Fibroblast of lung (primary cell): Measurements from ENCODE around the gene MSX1. TPM values are rescaled to one million over a fixed set of nuclear protein-coding genes. Genes with fewer than 3 reads are reported as not detected.
A peak's percentile ranks its signal among the peaks of the same experiment; 100 is the strongest.

Source experiments
- DNase-seq, 2 donors: peaks; one replicate each; pipeline versions ENCODE4 v3.0.0 to v3.0.0-alpha.2; 2010; ENCODE audit warnings: low read depth in 2 of 2
- H2AFZ ChIP-seq: 2 replicates; pipeline ENCODE4 v1.5.1; 2012; ENCODE audit warnings: low read length, control low read depth, inconsistent platforms
- H3K27ac ChIP-seq: 2 replicates; pipeline ENCODE4 v1.5.1; 2011; ENCODE audit warnings: low read length, control low read depth; ENCODE audit not compliant: insufficient read depth
- H3K27me3 ChIP-seq: 2 replicates; pipeline ENCODE4 v1.5.1; 2011; ENCODE audit warnings: mild to moderate bottlenecking, low read length; ENCODE audit not compliant: control insufficient read depth, insufficient read depth
- H3K36me3 ChIP-seq: 2 replicates; pipeline ENCODE4 v1.5.1; 2011; ENCODE audit warnings: low read length; ENCODE audit not compliant: control insufficient read depth, insufficient read depth
- H3K4me1 ChIP-seq: 2 replicates; pipeline ENCODE4 v1.5.1; 2011; ENCODE audit warnings: low read length; ENCODE audit not compliant: control insufficient read depth, insufficient read depth; ENCODE audit errors: extremely low read depth
- H3K4me2 ChIP-seq: 2 replicates; pipeline ENCODE4 v1.5.1; 2011; ENCODE audit warnings: low read length, control low read depth; ENCODE audit not compliant: insufficient read depth; ENCODE audit errors: extremely low read depth
- H3K4me3 ChIP-seq, 4 experiments: fragments of 200-600 bp in 1 of 4; sonication (generic) in 1 of 4; replicated peaks in 1 of 4; 2 replicates each; pipeline ENCODE4 v1.5.1; 2011 to 2016; ENCODE audit warnings: low read length in 4 of 4, low read depth in 3 of 4, mild to moderate bottlenecking in 3 of 4, control low read depth in 2 of 4, inconsistent platforms in 1 of 4, mixed read lengths in 1 of 4; ENCODE audit not compliant: insufficient read depth in 1 of 4; ENCODE audit errors: control extremely low read depth in 1 of 4
- H3K79me2 ChIP-seq: 2 replicates; pipeline ENCODE4 v1.5.1; 2012; ENCODE audit warnings: mild to moderate bottlenecking, low read length, inconsistent platforms; ENCODE audit not compliant: control insufficient read depth, insufficient read depth
- H3K9ac ChIP-seq: 2 replicates; pipeline ENCODE4 v1.5.1; 2011; ENCODE audit warnings: mild to moderate bottlenecking, low read length, control low read depth; ENCODE audit not compliant: insufficient read depth
- H3K9me3 ChIP-seq: 2 replicates; pipeline ENCODE4 v1.5.1; 2012; ENCODE audit warnings: low read depth, low read length; ENCODE audit not compliant: control insufficient read depth, insufficient read depth
- H4K20me1 ChIP-seq: 2 replicates; pipeline ENCODE4 v1.5.1; 2011; ENCODE audit warnings: low read length; ENCODE audit not compliant: control insufficient read depth, insufficient read depth; ENCODE audit errors: extremely low read depth
- EZH2 ChIP-seq: IDR thresholded peaks from 2 replicates; pipeline ENCODE4 v1.5.1; 2012; ENCODE audit warnings: low read length, control low read depth, mild to moderate bottlenecking; ENCODE audit errors: missing control alignments
- polyA plus RNA-seq, 2 donors: library from polyadenylated mRNA; depleted of rRNA in 1 of 2; stranded (reverse) in 1 of 2; unstranded in 1 of 2; fragments of >200 nt; gene quantifications; 2 replicates each; pipeline ENCODE4 v1.2.1, GENCODE V29; 2011 to 2012; ENCODE audit warnings: missing spikeins in 1 of 2
- total RNA-seq: library from RNA; depleted of rRNA; stranded (reverse); fragments of >200 nt; gene quantifications from 2 replicates; pipeline ENCODE4 v1.2.1, GENCODE V29; 2014
- TF ChIP-seq, protein P1 (sequence below), 2 donors: IDR thresholded peaks in 1 of 2; conservative IDR thresholded peaks in 1 of 2; 1 replicate in 1 of 2; 2 replicates in 1 of 2; pipeline ENCODE4 v1.5.1; 2011 to 2012; ENCODE audit warnings: low read length in 2 of 2, control low read depth in 1 of 2, inconsistent platforms in 1 of 2, low read depth in 1 of 2, mild to moderate bottlenecking in 1 of 2

The MSX1 gene
- total and polyA plus RNA-seq, 2 donors (not counting 1 experiment from before 2014, with no cell fraction given) = 1.3 to 2.1 TPM

DNA sequence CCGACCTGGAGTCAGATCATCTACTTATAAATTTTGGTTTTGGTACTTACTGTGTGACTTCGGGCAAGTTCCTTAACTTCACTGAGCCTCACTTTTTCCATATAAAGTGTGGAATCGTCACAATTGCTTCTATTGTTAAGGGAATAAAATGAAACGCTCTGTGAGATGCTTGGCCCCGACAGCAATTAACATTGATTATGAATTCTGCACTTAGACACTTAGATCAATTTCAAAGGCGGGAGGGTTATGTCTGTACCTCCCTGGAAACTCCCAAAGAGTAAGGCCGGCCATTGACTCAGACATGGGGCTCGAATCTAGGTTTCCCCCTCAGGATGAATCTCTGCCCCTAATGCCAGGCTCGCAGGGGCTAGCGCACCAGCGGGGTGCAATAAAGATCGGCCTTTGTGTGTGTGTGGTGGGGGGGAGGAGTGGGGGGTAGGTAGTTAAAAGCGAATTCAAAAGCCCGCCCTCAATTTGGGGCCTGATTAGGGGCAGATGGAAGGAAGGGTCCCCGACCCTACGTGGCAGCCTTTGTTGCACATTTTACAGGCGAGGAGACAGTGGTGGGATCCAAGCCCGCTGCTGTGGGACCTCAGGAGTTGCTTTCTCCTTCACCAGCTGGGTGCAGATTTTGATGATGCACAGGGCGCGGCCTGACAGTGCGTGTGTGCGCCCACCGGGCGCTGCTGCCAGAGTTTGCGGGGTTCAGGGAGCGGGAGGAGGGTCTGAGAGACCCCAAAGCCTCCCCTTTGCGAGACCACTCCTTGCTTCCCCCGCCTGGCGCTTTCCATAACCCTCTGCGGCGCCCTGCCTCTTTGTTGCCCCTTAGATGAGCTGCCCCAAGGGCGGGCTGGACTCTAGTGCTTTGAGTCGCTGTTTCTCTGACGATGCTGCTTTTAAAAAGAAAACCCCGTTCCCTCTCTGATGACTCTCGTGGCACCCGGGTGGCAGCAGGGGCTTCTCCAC, 9.6 kb downstream of the MSX1 start:
- peaks cover 83% of the 10 kb centered on the region for H3K27me3 ChIP-seq
- no peak overlapping the region for H3K4me3 ChIP-seq
- H3K9me3 ChIP-seq = no peaks in the 10 kb centered on the region
- no peak overlapping the region for H2AFZ ChIP-seq
- H3K79me2 ChIP-seq = no peaks in the 10 kb centered on the region
- no peak overlapping the region for H3K9ac ChIP-seq
- no peak for DNase-seq
- H3K4me2 ChIP-seq = no peak overlapping the region
- H3K27ac ChIP-seq = no peak overlapping the region
- H3K36me3 ChIP-seq = peaks cover under 1% of the 10 kb centered on the region
- no peaks in the 10 kb centered on the region for H4K20me1 ChIP-seq
- no peaks in the 10 kb centered on the region for H3K4me1 ChIP-seq
- peak; percentile 63 for TF ChIP-seq EZH2
- TF ChIP-seq, protein P1, sequence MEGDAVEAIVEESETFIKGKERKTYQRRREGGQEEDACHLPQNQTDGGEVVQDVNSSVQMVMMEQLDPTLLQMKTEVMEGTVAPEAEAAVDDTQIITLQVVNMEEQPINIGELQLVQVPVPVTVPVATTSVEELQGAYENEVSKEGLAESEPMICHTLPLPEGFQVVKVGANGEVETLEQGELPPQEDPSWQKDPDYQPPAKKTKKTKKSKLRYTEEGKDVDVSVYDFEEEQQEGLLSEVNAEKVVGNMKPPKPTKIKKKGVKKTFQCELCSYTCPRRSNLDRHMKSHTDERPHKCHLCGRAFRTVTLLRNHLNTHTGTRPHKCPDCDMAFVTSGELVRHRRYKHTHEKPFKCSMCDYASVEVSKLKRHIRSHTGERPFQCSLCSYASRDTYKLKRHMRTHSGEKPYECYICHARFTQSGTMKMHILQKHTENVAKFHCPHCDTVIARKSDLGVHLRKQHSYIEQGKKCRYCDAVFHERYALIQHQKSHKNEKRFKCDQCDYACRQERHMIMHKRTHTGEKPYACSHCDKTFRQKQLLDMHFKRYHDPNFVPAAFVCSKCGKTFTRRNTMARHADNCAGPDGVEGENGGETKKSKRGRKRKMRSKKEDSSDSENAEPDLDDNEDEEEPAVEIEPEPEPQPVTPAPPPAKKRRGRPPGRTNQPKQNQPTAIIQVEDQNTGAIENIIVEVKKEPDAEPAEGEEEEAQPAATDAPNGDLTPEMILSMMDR (conservative IDR thresholded peaks at IDR 0.05 in 1 of 2, IDR thresholded peaks at IDR 0.05 in 1 of 2; ENCODE audit: low read depth in 1 of 2, low read length in 2 of 2) = no peak

DNA sequence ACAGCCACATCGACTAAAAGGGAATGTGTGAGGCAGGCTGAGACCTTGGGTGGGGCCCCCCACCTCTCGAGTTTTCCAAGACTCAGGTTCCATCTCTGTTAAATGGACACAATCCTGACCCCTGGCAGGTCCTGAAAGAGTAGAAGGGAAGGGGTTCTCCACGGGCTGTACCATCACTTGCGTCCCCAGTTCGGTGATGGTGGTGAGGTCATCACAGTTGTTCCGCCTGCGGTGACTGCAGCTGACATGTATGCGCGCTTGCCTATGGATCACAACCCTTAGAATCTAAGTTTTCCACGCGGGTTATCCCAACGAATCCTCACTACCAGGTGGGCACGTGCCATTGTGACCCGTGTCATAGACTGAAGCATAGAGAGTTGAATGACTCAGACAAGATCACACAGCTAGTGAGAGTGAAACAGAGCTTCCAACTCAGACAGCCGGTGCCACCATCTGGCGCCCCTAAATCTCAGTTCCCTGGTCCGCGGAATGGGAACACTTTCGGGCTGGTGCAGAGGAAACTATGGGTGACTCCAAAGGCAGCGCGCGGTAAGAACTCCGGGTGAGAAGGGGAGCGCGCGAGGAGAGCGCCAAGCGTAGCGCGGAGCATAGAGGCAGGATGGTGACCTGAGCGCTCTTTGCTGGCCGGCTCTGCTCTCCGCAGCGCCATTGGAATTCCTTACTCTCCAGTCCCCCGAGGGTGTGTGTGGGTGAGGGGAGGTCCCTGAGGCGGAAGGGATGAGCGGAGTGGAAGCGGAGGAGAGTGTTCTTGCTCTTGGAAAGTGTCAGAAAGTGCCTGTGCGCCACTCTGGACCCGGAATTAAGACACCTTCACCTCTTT, 10.5 kb downstream of the MSX1 start:
- DNase-seq = no peak
- Histone ChIP-seq H3K4me2 (peak overlapping the region; percentile 56), H2AFZ (no peak overlapping the region), H3K27ac (no peak overlapping the region), H3K9me3 (no peaks in the 10 kb centered on the region), H3K4me1 (no peaks in the 10 kb centered on the region), H3K79me2 (no peaks in the 10 kb centered on the region), H3K36me3 (no peaks in the 10 kb centered on the region), H4K20me1 (no peaks in the 10 kb centered on the region), H3K9ac (no peak overlapping the region), H3K27me3 (peaks cover 80% of the 10 kb centered on the region), H3K4me3 (no peak overlapping the region)
- TF ChIP-seq, protein P1 (conservative IDR thresholded peaks at IDR 0.05 in 1 of 2, IDR thresholded peaks at IDR 0.05 in 1 of 2; ENCODE audit: low read depth in 1 of 2, low read length in 2 of 2) = no peak
- TF ChIP-seq EZH2 = no peak
